Kidney (tissue), 14 donors: Measurements from ENCODE around the gene RNF5. TPM values are rescaled to one million over a fixed set of nuclear protein-coding genes. Genes with fewer than 3 reads are reported as not detected.

Experiments used
- DNase-seq, 5 donors: peaks; one replicate each; pipeline ENCODE4 v3.0.0-alpha.2; 2013 to 2020
- FAIRE-seq: peaks from 2 replicates; lab custom pipeline; 2012; peaks lifted over from hg19 to GRCh38; lab: Jason Lieb, UNC
- H3K27ac ChIP-seq, 2 donors: one replicate each; pipeline ENCODE4 v1.7.0; 2013; ENCODE audit warnings: low read depth in 2 of 2, low read length in 2 of 2, inconsistent platforms in 1 of 2
- H3K27me3 ChIP-seq: one replicate; pipeline ENCODE4 v1.7.1; 2013; ENCODE audit warnings: low read length, inconsistent platforms; ENCODE audit not compliant: control insufficient read depth, insufficient read depth
- H3K36me3 ChIP-seq, 3 donors: one replicate each; pipeline versions ENCODE4 v1.7.0 to v1.7.1; 2013; ENCODE audit warnings: low read length in 3 of 3, control low read depth in 1 of 3, inconsistent platforms in 1 of 3; ENCODE audit not compliant: insufficient read depth in 3 of 3, control insufficient read depth in 2 of 3
- H3K4me1 ChIP-seq, 3 donors: one replicate each; pipeline versions ENCODE4 v1.7.0 to v1.7.1; 2013; ENCODE audit warnings: low read length in 3 of 3, inconsistent platforms in 1 of 3, low read depth in 1 of 3; ENCODE audit not compliant: control insufficient read depth in 2 of 3, insufficient read depth in 2 of 3
- H3K4me3 ChIP-seq, 3 donors: one replicate each; pipeline versions ENCODE4 v1.7.0 to v1.8.1; 2013; ENCODE audit warnings: low read length in 3 of 3, control low read depth in 1 of 3, inconsistent platforms in 1 of 3
- H3K9ac ChIP-seq, 3 donors: one replicate each; pipeline versions ENCODE4 v1.7.0 to v1.7.1; 2013; ENCODE audit warnings: low read length in 3 of 3, control low read depth in 1 of 3, inconsistent platforms in 1 of 3
- H3K9me3 ChIP-seq, 3 donors: one replicate each; pipeline versions ENCODE4 v1.7.0 to v1.7.1; 2013; ENCODE audit warnings: low read length in 3 of 3, control low read depth in 1 of 3, inconsistent platforms in 1 of 3; ENCODE audit not compliant: control insufficient read depth in 2 of 3, insufficient read depth in 1 of 3
- intact Hi-C: fragments of 100-400 bp; cut with DNase I; formaldehyde crosslinking; loops from one replicate; pipeline ENCODE4 v1.11.1; 2022
- polyA plus RNA-seq: library from polyadenylated mRNA; stranded (reverse); fragments of 350-450 nt; fragmentation: Illumina TruSeq; extraction: RNeasy Lipid Tissue Mini Kit (QIAGEN cat#74804); gene quantifications from one replicate; pipeline ENCODE4 v1.2.3, GENCODE V29; 2014; ENCODE audit warnings: low read depth, low replicate concordance; ENCODE audit not compliant: insufficient read depth
- total RNA-seq: library from RNA; stranded (reverse); fragmentation: NEBNext Ultra II Directional; extraction: Animal tissue kit (Norgen Biotek cat#: 25700); gene quantifications from one replicate; pipeline ENCODE4 v1.2.1, GENCODE V29; 2021
- TF ChIP-seq, protein P1 (sequence below): IDR thresholded peaks from 3 replicates; pipeline ENCODE4 v1.5.1; 2012; ENCODE audit warnings: mild to moderate bottlenecking, moderate library complexity, borderline replicate concordance; ENCODE audit not compliant: insufficient read depth; ENCODE audit errors: extremely low read depth
- donor health status: control.
- donor health status: control.
- donor health status: control.
- donor health status: control.
- donor health status: control.
- donor health status: DM: yes; HTN: yes; CAD: no.
- donor health status: Normal renal cell carcinoma (clear cell type).

RNF5 gene
- total and polyA plus RNA-seq, 2 donors from 2014 or later: 74.1 to 208 TPM

DNA sequence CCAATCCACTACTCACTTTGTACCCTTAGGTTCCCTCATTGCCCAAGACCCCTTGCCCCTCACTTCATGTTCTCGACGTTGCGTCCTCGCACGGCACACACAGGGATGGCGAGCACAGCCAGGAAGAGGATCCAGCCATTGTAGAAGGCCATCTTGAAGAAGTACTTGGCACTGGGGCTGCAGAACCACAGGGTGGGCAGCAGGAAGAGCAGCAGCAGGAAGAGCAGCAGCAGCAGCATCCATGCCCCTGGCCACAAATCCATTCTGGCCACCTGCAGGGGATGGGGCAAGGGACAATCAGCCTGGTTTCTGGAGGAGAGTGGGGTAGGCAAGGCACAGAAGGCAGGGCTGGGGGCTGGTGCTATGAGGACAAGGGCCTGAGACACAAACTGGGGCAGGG is 7.0 kb upstream of the RNF5 start:
- FAIRE-seq: no peak

DNA sequence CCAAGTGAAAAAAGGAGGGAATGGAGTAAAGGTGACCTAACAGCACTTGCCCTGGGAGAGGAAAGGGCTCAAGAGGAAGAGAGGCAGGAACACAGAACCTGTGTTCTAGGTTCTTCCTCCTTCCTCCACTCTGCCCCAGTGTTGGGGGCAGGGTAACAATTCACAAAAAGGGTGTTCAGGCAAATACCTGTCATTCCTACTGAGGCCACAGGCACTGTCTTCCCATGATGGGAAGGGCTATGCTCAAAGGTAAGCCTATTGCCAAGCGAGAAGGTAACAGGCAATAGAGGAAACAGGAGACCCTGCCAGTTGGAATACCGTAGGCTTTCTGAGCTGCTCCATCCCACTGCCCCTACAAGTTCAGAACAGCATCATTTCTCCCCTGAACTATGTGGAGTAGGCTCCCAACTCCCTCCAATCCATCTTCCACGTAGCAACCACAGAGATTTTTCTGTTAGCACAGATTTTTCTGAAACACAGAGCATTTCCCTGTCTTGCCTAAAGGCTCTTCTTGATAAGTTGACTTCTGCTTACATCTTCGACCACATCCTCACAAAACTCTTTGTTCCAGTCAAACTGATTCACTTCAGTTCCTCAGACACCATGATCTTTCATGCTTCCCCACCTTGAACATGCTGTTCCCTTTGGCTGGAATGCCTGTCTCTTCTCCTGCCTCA is 5.0 kb upstream of the RNF5 start:
- no peak overlapping the region for H3K4me3 ChIP-seq
- peaks cover 4 to 21% (median 19%) of the 10 kb centered on the region in 3 donors for H3K4me1 ChIP-seq
- no peak overlapping the region for H3K9ac ChIP-seq
- no peak overlapping the region for H3K27ac ChIP-seq
- no peaks in the 10 kb centered on the region for H3K27me3 ChIP-seq
- H3K9me3 ChIP-seq: no peaks in the 10 kb centered on the region
- DNase-seq (no peak), FAIRE-seq (no peak)
- H3K36me3 ChIP-seq: peaks cover 0 to 12% (median 12%) of the 10 kb centered on the region in 3 donors
- intact Hi-C loops: no loop called here
- TF ChIP-seq, protein P1, sequence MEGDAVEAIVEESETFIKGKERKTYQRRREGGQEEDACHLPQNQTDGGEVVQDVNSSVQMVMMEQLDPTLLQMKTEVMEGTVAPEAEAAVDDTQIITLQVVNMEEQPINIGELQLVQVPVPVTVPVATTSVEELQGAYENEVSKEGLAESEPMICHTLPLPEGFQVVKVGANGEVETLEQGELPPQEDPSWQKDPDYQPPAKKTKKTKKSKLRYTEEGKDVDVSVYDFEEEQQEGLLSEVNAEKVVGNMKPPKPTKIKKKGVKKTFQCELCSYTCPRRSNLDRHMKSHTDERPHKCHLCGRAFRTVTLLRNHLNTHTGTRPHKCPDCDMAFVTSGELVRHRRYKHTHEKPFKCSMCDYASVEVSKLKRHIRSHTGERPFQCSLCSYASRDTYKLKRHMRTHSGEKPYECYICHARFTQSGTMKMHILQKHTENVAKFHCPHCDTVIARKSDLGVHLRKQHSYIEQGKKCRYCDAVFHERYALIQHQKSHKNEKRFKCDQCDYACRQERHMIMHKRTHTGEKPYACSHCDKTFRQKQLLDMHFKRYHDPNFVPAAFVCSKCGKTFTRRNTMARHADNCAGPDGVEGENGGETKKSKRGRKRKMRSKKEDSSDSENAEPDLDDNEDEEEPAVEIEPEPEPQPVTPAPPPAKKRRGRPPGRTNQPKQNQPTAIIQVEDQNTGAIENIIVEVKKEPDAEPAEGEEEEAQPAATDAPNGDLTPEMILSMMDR: no peak

More for the DNA sequence above, 7.0 kb upstream of the RNF5 start:
- Histone ChIP-seq H3K4me1 (peaks cover 0 to 10% (median 10%) of the 10 kb centered on the region in 3 donors), H3K27me3 (no peaks in the 10 kb centered on the region), H3K36me3 (peaks cover 0 to 19% (median 12%) of the 10 kb centered on the region in 3 donors), H3K9me3 (no peaks in the 10 kb centered on the region), H3K9ac (no peak overlapping the region), H3K27ac (no peak overlapping the region), H3K4me3 (no peak overlapping the region)
- peak in 1 of 5 donors; percentile 29 for DNase-seq
- TF ChIP-seq, protein P1: no peak
- intact Hi-C loops: no loop called here

DNA sequence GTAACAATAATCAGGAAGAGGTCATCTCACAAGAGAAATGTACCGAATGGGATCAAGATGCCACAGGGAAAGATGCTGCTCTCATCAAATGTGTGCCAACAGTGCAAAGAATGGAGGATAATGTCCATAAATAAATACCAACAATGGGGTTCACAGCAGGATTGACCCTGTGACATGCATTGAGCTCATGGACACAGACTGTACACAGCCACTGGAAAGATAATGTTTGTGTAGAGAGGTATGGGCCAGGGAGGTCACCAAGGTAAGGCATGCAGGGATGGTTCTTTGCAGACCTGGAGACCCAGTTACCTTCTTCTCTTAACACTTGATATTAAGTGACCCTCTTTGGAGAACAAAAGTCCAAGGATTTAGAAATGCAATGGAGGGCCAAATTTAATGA is 3.8 kb upstream of the RNF5 start:
- TF ChIP-seq, protein P1: no peak
- peaks cover 7 to 29% (median 28%) of the 10 kb centered on the region in 3 donors for H3K4me1 ChIP-seq
- no peak overlapping the region for H3K27ac ChIP-seq
- peak overlapping the region in 2 of 3 donors; percentile 10 to 94 for H3K4me3 ChIP-seq
- no peak overlapping the region for H3K9ac ChIP-seq
- H3K27me3 ChIP-seq: no peaks in the 10 kb centered on the region
- intact Hi-C loops: no loop called here
- DNase-seq (no peak), FAIRE-seq (no peak)
- no peaks in the 10 kb centered on the region for H3K9me3 ChIP-seq
- peaks cover 0 to 12% (median 2%) of the 10 kb centered on the region in 3 donors for H3K36me3 ChIP-seq
